GM19328 (cell line): ENCODE measurements around the gene TSPAN9.

Experiments used
- ATAC-seq: cut with Tn5 transposase; IDR thresholded peaks from one replicate; pipeline ENCODE4 v1.9.1; 2021; ENCODE audit warnings: mild to moderate bottlenecking, moderate library complexity; ENCODE audit not compliant: unreplicated experiment

Gene TSPAN9

DNA sequence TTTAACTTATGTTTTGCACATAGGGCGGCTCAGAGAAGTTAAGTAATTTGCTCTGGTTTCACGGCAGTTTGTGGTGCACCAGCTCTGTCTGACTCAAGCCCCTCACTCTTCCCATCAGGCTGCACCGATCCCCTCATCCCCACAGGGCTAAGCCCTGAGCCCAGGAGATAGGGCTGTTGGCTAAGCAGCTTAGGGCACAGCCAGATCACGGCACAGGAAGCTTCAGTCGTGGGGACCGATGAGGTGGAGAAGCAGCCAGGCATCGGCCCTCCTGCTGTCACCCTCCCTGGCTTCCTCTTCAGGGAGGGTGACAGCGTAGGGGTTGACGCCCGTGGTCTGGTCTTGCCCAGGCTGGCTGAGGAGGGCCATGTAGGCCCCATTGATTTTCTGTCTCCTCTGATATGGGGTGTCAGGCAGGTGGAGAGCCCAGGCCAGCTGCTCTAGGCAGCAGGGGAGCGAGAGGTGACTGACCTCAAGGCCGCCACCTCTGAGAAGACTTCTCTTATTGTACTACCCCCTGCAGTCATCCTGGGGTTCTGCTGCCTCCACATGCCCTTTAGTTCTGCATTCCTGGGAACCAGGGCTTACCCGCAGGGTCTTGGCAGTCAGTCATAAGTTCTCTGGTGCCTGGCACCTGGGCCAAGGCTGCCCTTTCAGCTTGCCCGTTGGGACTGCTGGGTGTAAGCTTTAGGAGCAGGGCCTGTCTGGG is 166.4 kb downstream of the TSPAN9 start:
- no peak for ATAC-seq

DNA sequence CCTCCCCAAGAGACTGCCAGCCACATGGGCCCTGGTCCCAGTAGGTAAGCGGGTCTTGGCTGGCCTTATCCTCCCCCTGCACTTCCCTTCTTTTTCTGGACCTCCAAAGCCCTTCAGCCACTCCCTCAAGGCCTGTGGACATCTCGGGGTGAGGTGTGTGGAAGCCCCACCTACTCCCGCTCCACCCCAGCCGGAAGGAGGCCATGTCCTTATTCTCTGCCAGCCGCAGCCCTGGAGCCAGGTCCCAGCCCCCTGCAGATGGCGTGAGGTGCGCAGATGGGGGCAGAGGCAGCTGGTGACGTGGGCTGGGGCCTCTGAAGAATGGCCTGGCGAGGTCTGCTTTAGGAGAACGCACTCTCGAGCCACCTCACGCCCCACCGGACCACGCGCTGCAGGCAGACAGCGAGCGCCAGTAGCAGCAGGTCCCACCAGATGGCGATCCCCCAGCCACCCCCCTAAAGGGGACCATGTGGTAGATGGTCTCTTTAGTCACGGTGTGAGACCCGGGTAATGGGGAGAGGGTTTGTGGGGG is 167.1 kb downstream of the TSPAN9 start:
- no peak for ATAC-seq

DNA sequence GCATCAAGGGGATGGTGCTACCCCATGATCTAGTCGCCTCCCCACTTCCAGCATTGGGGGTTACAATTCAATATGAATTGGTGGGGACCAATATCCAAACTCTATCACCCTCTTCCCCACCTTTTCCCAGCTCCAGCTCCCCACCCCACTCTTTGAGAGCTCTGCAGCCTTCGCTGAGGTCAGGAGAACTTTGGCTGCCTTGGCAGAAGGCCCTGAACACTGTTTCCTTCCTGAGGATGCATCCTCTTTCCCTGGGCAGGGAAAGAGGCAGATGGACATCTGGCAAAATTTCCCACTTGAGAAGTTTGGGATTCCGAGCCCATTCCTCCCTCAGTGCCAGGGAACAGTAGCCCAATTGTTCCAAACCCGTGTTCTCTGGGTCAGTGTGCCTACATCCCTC is 169.1 kb downstream of the TSPAN9 start:
- ATAC-seq, result no peak

DNA sequence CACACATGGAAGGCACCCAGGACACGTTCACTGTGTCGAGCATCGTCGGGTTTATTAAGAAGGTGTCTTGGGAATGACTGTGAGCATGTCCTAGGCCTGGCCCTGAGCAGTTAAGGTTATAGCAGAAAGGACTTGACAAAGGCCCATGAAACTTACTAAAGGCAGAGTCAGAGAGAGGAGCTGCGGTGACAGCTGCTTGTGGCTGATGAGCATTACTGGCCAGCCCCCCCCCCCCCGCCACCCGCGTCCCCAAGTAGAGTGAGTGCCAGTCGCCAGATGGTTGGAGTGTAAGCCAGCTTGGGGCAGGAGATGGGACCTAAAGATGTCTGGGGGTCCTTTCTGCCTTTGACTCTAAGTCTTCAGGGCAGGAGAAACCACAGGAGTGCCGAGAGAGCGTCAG is 169.9 kb downstream of the TSPAN9 start:
- no peak for ATAC-seq

DNA sequence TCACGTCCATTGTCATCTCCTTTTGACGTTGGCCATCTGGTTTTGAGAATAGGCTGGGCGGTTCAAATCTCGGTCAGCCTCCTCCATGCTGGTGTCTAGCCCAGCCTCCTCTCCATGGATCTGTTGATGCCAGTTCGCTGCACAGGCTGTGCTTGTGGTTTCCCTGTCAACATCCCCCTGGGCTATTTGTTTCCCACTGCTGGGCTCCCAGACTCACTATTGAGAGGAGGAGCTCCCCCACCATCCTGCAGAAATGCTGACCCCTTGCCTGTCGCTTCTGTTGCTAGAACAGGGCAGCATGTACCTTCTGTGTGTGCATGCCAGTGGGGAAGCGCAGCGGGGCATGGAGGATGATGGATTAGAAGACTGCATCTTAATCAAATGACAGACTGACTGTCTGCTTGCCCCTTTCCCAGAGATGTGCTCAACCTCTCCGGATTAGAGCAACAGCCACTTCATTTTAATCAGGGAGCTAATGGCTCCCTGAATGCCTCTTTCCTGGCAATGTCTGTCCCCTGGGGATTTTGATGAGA is 170.5 kb downstream of the TSPAN9 start:
- ATAC-seq, result no peak

DNA sequence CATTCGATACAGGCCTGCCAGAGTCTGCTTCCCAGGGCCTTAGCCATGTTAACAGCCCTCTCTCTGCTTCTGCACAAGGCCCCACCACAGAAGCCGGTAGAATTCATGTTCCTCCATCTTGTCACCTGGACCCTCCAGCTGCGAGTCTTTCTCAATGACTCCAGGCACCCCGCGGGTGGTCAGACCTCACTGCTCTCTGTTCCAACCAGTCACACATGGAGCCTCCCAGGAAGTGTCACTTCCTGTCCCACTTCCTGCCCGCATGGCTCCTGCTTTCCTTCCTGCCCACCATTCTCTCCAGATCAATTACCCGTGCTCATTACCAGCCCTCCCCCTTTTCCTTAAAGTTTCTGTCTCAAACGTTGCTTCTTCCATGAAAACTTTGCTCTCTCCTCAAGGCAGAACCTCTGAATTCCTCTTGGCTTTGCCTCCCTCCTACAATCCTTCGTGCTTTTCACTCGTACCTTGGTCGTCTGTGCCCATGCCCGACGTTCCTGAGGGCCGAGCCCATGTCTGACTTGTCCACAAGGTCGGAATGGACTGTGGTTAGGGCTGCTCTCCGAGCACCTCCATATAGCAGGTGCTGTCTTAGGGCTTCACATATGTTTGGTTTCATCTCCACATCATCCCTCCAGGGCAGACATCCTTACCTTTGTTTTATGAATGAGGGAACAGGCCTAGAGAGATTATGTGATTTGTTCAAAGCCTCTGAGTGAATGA is 172.1 kb downstream of the TSPAN9 start:
- no peak for ATAC-seq

DNA sequence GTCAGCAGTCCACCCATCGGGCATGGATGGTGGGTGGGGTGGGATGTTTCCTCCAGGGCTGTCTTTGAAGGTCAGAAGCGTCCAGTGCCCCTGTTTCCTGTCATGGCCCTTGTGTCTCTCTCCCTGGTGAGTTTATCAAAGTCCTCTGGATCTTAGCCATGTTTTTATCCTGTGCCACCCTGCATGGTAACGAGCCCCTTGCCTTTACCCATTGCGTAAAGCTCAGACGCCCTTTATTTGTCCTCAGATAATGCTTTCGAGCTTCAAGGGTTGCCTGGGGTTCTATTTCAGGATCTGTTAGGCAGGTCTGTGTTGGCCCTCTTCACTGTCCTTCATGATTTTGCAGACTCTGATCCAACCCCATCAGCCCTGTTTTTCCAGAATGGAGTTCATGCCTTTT is 172.9 kb downstream of the TSPAN9 start:
- no peak for ATAC-seq

DNA sequence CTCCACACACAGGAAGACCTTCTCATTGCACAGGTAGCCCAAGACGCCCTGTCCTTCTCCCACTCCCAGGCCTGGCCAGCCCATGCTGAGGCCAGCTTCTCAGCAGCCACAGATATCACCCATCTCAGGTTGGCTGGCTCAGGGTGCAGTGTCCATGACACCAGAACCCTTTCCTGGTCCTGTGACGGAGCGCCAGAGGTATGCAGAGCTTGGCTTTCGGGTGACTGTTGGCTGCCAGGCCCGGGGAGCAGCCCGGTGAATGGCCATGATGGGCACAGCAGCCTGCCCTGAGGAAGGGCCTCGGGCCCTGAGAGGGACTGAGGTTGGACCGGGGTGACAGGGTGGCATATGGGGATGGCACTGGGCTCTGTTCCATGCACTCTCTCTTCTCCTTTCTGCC is 173.4 kb downstream of the TSPAN9 start:
- ATAC-seq, result no peak

DNA sequence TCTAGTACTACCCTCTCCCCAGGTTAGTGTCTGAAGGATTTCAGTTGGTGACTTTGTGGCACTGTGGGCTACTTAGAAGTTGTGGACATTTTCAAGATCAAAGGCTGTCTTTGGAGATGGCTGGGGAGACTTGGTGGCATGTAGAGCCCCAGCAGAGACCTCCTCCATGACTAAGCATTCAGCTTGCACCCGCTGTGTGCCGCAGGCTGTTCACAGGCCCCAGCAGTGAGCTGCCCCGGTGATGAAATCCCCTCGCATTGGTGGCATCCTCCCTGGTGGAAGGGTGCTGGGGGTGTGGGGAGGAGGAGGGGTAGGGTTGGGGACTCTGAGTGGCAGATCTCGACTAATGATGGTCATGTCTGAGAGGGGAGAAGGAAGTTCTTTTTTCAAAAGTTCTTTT is 173.9 kb downstream of the TSPAN9 start:
- no peak for ATAC-seq

DNA sequence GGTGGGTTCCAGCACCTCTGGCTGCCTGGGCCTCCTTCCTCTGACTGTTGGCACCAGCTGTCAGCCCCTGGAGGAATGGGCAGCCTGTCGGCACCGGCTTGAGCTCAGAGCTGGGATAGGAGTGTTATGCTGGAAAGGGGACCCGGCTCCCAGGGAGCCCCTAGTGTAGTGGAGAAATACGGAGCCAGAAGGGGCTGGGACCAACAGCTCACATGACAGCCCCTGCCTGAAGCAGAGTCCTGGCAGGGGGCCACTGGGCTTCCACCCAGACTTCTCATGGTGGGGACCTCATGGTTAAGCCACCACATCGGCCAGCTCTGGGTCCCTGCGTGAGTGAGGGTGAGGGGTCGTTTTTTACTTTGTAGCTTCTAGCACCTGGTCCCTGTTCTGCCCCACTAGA is 174.5 kb downstream of the TSPAN9 start:
- no peak for ATAC-seq

DNA sequence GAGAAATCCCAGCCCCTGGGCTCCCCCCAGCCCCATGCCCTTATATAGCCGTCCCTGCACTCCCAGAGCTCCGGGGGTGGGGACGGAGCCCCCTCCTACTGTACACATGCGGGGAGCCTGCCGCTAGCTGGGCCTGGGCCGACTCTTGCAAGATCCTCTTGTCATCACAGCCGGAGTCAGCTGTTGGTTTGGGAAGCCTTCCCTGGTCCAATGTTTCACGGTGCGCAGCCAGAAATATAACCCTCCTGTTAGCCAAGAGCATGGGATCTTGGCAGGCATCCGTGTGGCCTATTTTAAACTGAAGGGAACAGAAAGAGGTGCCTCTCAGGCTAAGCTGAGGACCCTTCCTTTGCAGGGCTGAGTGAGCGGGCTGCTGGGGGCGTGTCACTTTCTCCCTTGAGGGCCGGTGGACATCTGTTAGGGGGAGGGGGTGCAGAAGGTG is 175.3 kb downstream of the TSPAN9 start:
- no peak for ATAC-seq

DNA sequence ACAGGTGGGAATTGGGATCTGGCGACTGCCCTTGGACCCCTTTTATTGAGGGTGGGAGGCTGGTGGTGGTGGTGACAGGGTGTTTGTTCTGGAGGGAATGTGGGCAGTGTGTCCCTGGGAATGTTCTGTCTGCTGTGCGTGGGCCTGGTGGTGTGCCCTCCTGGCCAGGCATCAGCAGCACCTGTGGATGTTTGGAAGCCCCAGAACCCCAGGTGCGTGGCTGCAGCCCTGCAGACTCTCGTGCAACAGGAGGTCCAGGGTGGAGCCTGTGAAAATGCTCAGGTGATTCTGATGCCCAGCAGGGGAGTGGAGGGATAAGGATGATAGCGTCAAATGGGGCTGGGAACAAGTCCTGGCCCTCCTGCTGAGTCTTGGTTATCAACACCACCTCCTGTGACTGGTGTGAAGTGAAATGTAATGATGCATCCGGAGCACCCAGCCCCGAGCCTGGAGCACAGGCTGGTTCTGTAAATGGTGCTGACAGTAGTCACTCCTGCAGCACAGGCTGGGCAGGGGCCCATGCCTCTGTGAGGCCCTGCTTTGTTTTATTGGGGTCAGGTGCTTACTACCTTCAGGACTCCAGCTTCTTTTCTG is 176.6 kb downstream of the TSPAN9 start:
- ATAC-seq, result no peak

DNA sequence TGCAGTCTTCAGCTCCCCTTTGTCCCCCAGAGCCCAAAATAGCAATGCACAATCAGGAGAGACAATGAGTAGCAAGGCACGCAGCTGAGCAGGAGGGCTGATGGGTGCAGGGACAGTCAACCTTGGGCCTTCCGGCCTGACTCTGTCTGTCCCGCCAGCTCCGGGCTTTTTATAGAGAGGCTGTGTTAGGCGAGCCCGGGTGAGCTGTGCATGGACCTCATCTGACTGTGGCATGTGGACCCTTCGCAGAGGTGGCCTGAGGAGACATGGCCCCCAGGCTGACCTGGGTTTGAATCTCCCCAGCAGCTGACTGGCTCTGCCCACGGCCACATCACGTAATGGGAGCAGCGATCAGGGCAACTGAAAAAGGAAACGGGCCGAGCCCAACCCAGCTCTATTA is 177.9 kb downstream of the TSPAN9 start:
- ATAC-seq, result no peak

DNA sequence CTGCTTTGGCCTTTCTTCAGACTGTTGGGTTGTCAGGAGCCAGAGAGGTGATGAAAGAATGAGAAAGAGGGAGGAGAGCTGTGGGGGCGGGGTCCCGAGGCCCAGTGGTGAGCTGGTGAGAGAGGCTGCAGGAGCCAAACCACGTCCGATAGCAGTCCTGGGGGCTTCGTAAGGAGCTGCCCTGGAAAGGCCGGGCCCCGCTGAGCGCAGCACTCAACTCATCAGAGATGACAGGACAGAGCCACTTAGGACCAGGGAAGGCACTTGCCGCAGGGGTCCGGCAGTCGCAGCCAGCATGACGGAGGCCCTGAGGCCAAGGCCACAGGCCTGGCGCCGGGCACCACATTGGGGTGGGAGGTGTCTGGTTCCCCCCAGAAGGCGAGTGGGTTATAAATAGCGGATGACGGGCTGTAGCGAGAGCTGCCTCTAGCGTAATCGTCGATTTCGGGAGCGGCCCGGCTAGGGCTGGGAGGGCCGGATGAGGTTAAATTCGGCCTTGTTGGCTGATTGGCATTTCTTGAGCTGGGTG is 179.0 kb downstream of the TSPAN9 start:
- no peak for ATAC-seq

DNA sequence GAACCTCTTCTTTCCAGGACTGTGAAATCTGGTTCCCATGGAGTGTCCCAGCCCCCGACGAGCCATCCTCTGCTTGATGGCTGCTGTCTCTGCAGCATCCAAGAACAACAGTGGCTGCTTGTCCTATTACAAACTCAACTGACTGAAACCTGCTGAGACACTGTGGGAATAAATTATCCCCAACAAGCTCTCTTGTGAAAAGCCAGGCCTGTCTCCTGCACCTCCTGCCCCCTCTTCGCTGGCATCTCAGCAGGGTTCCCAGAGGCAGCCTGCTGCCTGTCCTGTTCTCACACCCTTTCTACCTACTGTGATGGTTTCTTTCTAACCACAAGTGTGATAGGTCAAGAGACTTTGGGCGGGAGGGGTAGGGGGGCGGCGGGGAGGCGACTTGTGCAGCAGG is 180.2 kb downstream of the TSPAN9 start:
- ATAC-seq, result no peak

DNA sequence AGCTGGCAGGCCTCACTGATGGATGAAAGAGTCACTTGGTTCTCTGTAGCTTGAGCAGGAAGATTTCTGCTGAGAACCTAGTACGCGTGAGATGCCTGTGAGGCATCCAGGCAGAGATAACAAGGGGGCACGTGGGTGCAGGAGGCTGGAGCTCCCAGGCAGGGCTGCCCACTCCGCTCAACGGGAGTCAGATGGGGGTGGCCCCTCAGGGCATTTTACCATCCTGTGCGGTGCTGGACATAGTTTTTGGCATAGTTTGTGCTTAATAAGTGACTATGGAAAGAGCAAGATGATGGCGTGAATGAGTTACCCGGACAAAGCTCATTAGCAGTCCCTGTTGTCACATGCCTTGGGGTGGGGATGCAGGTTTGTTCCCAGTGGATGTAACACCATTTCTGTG is 182.8 kb downstream of the TSPAN9 start:
- ATAC-seq, result no peak

DNA sequence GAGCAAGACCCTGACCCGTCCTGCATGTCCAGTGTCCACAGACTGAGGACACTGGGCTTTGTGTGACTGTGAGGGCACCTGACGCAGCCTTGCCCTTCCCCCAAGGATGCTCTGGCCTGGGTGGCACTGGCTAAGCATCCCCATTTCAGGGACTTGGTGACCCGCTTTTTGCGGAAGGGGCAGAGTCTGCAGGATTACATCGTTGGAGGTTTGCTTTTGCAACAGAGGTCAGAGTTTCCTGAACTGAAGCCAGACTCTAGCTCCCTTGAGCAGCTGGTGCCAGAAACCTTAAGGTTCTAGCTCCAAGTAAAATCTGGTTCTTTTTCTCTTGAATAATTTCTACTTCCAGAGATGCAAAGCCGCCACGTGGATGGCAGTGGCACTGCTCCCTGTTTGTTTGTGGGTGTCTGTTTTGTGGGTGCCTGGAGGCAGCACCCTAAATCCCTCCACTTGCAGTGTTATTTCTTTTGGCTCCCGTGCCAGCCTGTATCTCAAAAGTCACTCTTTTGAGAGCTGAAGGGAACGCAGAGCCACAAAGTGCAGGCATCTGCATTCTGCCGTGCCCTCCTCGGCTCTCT is 184.7 kb downstream of the TSPAN9 start:
- ATAC-seq, result no peak

DNA sequence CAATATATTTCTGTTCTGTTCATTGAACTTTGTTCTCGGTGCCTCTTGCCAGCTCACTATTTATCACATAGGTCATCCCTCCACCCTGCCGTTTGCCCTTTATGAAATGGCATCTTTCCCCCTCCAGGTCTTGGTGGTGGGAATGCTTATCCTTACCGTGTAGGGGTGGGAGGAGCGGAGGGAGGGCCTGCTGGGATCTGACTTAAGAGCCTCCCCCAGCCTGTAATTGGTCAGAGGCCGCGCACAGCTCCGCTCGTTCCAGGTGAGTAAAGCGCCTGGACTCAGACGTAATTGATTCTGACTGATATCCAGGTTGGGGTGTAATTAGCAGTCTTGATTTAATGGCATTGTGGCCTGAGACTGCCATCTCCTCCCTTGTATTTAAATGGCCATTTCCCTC is 185.3 kb downstream of the TSPAN9 start:
- ATAC-seq, result no peak

DNA sequence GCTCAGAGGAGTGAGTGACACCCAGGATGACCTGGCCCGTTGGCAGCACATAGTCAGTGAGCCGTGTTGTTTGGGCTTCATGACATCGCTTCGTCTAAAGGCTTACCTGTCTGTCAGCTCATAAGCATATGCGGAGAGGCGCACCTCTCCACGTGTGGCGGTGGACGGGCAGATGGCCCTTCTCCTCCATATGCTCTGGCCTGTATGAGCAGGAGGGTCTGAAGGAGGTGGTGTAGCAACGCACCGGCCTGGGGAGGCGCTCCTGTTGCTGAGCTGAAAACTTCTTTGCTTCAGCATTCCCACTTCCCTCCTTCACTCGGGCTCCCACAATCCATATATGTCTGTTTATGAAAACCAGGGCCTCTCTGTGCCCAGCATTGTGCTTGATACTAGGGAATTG is 186.1 kb downstream of the TSPAN9 start:
- no peak for ATAC-seq

DNA sequence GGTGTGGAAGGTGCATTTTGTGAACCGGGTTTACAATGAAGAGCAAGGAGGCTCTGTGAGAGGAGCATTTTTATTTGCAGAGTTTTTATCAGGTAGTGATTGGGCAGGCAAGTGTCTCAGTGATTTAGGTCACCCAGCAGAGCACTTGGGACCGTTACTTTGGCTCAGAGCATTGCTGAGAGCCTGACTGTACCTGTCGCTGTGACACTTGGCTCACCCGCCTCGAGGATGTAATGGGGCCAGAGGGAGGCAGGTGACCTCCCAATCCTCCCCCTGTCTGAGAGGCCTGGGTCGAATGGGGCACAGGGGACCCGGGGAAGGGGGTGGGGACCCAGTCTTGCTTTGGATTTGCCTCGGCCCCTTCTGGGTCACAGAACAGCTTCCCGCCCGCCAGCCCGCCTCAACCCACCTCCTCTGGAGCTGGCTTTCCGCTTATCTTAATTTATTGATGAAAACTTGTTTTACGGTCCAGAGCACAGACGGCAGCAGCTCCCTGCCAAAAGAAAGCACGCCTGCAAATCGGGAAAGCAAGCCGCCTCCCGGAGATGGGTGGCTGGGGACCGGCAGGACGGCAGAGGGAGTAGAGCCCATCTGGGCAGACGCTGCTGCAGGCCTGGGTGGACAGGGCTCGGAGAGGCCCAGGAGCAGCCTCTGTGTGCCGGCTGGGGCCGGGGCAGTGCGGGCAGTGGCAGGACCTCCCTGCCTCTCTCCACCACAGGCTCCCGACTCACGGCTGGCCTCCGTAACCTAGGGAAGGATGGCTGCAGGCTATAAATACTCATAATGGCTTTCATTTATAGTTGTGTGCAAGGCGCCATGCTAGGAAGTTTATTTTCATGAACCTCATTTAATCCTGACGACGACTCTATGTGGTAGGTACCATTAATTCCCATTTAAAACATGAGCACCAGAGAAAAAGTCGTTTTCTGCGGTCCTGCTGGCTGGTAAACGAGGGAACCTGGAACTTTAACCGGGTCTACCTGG is 187.1 kb downstream of the TSPAN9 start:
- no peak for ATAC-seq
